ENCODE data around the gene ZFAND6.
"Not testable (repeated sequence)": the region's sequence is repeated elsewhere in the genome, so short reads cannot be mapped to it uniquely, and the experiment has no call there.

ZFAND6 gene

DNA sequence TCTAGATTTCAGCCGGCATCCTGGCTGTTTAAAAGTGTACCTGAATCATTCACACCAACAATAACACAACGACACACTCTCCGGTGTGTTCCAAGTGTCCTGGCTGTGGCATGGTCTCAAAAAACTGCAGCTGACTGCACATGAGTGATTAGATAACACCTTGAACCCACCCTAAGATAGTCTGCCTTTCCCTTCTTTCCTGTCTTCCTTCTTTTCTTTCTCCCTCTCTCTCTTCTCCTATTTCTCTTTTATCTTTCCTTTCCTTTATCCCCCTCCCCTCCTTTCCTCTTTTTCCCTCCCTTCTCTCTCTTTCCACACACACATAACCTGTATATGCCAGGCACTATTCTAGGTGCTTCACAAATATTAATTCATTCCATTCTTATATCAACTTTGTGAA lies 92.1 kb downstream of the ZFAND6 start:
- no peak for DNase-seq (ENCODE audit: low spot score)

DNA sequence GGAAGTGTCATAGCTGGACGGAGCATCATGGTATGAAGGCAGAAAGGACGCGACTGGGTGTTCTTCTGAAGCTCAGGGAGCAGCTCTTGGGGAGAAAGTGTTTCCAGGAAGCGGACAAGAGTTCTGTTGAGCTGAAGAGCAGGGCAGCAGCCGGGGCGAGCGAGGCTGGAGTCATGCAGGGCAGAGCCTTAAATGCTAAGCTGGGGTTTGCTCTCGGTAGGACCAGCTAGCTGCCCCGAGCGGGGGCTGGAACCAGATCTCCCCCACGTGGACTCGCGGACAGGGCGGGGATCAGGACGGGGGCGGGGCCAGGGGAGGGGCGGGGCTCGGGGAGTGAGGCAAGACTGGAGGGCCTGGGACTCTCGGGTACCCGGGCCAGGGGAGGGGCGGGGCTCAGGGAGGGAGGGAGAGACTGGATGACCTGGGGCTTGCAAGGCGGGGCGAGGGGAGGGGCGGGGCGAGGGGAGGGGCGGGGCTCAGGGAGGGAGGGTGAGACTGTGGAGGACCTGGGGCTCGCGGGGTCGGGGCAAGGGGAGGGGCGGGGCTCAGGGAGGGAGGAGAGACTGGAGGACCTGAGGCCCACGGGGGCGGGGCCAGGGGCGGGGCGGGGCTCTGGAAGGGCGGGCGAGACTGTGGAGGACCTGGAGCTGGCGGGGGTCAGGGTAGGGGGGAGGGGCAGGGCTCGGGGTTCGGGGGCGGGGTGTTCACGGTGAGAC lies 92.9 kb downstream of the ZFAND6 start:
- DNase-seq (ENCODE audit: low spot score): peak; percentile 88

DNA sequence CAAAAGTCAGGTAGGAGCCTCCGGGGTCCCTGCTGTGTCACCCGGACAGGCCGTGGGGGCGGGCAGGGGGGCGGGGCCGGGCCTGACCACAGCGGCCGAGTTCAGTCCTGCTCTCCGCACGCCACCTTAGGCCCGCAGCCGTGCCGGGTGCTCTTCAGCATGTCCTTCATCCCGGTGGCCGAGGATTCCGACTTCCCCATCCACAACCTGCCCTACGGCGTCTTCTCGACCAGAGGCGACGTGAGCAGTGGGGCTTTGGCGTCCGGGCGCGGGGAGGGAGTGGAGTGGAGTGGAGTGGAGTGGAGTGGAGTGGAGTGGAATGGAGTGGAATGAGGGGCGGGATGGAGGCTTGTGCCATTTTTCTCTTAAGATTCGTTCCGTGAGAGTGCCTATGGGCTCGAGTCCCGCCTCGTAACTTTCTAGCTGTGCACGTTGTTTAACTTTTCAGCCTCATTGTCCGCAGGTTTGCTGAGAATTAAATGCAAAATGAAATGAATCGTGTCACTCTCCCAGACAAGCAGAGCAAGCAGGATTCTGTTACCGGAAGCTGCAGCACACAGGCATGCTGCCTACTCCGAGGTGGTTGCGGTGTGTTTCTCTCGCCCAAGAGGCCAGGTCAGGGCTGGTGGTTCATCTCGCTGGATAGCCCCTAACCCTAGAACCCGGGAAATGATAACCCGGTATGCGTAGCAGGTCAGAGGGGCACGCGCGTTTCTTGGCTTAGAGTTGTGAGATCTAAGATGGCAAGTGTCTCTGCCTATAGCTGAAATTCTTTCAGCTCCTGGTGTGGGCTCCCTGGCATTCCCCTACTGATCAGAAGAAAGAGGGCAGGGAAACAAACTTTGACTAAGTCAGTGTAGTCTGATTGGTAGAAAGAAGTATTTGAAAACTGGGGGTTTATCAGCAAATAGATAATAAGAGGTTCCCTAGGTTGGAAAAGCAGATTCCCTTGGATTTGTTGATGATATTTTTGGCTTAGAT lies 93.7 kb downstream of the ZFAND6 start, which contains the start of gene FAH:
TSS of gene FAH (plus strand) at position 104 of the 981 bp plus-strand sequence. CDS start at position 160, 56 bp downstream.
- DNase-seq (ENCODE audit: low spot score): peak; percentile 23

DNA sequence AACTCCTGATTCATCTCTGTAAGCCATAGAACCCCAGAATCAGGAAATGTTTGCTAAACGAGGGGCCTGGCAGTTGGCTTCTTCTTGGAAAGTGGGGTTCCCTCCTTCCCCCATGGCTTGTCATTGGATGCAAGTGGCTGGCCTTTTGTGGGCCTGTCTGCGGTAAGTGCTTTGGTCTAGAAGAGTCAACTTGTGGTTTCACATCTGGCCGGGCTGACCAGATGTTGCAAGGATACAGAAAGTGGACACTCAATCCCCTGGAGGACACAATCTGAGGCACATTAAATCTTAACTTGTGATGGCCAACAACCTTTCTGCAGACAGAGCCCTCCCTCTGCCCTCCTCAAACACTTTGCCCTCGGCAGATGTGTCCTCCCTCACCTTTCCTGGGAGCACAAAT lies 94.4 kb downstream of the ZFAND6 start:
- DNase-seq (ENCODE audit: low spot score): no peak

DNA sequence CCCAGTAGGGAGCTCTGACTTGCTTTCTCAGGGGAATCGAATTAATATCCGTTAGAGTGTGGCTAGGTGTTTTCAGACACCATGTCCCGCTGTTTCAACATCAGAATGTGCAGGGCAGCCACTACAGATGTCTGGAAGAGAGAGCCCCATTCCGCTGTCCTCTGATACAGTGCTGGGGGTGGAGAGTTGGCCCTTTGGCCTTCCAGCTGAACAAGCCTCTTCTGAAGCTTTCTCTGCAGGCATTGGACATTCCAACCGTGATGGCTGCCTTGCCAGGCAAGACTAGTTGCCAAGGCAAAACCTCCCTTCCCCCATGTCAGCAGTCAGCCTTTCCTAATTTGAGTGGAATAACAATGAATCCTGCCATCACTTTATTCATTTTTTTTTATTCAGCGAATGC lies 94.9 kb downstream of the ZFAND6 start:
- no peak for DNase-seq (ENCODE audit: low spot score)

DNA sequence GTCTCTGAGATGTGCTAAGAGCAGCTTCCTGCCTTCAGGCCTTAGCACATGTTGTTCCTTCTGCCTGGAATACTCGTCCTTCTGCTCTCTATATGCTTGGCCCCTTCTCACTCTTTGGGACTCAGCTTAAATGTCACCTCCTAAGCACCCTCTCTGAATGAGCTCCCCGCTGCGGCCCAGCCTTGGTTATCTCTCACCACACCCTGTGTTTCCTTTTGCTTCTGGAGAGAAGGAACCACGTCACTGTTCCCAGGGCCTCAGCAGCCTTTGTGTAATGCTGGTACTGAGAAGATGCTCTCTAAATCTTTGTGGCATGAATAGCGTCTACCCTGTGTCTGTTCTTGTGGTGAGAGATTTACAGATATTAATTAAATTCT lies 95.5 kb downstream of the ZFAND6 start:
- DNase-seq (ENCODE audit: low spot score): no peak

DNA sequence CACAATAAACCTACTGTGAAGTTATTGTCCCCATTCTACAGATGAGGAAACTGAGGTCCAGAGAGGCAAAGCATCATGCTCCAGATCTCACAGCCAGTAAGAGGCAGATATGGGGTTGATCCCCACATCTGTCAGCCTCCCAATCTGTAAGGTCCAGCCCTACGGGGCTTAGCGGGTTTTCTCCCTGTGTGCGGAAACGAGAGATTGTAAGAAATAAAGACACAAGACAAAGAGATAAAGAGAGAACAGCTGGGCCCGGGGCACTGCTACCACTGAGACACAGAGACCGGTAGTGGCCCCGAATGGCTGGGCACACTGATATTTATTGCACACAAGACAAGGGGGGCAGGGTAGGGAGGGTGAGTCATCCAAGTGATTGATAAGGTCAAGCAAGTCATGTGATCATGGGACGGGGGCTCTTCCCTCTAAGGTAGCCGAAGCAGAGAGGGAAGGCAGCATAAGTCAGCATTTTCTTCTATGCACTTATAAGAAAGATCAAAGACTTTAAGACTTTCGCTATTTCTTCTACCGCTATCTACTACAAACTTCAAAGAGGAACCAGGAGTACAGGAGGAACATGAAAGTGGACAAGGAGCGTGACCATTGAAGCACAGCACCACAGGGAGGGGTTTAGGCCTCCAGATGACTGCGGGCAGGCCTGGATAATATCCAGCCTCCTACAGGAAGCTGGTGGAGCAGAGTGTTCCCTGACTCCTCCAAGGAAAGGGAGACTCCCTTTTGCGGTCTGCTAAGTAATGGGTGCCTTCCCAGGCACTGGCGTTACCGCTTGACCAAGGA lies 96.1 kb downstream of the ZFAND6 start:
- DNase-seq (ENCODE audit: low spot score): not testable (repeated sequence)

DNA sequence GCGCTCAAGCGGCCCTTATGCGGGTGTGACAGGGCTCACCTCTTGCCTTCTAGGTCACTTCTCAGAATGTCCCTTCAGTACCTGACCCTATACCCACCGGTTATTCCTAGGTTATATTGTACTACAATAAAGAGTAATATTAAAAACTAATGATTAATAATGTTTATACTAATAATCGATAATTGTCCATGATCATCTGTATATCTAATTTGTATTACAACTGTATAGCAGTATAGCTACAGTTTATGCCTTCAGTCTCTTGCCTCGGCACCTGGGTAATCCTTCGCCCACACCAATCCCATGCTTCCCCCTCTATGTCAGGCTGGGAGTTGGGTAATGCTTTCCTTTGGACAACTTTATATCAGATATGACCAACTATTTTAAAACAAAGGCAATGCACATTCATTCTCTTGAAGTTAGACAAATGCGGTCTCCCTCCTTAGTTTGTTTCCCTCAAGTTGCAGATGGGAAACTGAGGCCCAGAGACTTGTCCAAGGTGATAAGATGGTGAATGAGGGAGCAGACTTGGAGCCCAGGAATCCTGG lies 96.8 kb downstream of the ZFAND6 start:
- no peak for DNase-seq (ENCODE audit: low spot score)

DNA sequence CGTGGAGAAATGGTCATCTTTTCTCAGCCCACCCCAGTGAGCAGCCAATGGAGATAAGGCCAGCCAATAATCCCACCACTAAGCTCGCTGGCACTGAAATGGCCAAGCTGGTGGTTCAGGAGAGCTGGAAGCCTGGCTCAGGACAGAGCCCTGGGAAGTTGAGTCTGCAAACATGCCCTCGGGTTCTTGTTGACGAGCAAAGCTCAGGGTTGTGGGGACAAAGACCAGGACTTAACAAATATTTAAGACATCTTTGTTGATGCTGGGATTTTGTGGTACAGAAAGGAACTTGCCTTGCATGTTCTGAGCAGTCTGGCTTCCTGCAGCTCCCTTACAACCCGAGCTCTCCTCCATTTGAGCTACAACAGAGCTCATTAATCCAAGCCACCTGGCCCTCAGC lies 97.7 kb downstream of the ZFAND6 start:
- no peak for DNase-seq (ENCODE audit: low spot score)

DNA sequence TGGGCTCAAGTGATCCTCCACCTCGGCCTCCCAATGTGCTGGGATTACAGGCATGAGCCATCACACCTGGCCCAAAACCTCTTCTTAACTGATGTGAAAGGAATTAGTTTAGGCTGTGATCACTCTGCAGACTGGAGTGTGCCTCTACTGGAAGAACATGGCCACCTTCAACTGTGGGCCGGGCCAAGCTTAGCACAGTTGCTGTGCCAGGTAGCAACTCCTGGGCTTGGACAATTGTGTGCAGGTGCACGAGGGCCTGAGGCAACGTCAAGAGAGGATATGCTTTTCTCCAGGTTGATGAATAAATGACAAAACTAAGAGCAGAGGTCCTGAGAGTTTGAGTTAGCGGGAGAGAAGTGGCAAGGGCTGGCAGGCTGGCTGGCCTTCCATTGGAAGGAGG lies 99.8 kb downstream of the ZFAND6 start:
- DNase-seq (ENCODE audit: low spot score): no peak

DNA sequence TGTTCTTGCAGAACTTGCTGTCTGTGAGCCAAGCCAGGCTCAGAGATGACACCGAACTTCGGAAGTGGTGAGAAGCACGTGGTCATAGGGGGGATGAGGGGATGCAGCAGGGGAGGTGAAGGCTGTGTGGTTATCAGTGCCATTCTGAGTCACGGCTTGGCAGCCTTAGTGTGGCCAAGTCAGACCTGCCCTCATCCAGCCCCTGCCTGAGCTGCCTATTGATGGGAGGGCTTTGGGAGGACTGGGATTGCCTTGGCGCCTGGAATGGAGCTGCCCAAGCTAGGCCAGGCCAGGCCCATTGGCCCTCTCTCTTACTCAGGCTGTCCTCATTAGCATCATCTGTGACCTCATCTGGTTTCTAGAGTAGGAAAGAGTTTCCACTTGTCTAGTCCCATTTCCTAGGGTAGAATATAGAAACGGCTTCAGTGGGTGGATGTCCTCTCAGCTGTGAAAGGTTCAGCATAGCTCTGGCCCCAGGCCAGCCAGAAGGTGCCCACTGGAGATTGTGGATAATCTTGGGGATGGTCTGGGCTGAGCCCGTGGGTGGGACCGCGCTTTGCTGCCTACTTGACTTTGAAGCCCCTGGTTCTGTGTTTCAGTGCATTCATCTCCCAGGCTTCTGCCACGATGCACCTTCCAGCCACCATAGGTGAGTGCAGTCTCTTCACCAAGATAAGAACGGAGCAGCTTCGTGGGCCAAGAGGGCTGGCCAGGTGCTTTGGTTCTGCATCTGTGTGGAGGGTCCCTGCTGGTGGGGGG lies 100.5 kb downstream of the ZFAND6 start:
- DNase-seq (ENCODE audit: low spot score): no peak

DNA sequence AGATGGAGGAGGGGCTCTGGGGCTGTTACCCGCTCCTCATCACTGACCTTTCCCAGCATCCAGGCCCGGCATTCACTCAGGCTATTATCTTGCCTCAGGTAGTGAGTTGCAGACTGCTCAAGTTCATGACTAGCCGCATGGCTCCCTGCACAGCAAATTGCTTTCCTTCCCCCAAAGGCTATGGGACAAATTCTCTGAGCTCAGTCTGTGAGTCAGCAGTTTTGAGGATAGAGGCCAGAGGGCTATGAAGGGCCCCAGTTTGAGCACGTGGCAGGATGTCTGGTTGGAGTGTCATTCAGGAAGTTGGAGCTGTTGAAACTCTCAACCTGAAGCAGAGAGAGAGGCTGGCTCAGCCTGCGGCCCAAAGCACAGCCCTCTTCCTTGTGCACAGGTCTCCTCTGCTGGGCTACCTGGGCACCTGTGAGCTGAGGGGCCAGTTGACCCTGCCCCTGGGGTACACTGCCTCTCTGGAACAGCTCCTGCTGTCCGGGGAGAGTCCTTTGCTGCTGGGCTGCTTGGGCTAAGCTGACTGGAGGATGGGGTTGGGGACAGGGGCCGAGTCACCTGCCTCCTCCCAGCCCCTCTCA lies 101.2 kb downstream of the ZFAND6 start:
- DNase-seq (ENCODE audit: low spot score): no peak

DNA sequence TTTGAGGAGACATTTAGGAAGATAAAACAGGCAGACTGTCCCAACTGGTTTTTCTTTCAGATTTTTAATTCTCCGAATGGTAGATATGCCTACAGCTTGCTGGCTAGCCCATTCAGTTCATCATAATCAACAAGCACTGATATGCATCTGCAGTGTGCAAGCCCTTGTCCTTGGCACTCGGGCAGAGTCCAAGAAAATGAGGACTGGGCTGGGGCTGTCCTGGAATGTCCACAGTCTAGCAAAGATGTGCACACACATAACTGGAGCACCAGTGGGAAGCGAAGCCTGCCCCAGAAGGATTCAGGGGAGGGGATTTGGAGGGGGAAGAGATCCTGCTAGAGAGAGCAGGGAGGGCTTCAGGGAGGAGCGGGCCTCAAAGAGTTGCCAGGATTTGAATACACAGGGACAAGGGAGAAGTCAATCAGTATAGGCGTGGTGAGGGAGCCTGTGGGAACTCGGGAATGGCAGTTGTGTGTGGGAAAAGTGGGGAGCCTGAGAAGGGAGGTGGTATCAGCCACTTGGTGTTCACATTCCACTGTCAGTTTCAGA lies 102.1 kb downstream of the ZFAND6 start:
- no peak for DNase-seq (ENCODE audit: low spot score)

DNA sequence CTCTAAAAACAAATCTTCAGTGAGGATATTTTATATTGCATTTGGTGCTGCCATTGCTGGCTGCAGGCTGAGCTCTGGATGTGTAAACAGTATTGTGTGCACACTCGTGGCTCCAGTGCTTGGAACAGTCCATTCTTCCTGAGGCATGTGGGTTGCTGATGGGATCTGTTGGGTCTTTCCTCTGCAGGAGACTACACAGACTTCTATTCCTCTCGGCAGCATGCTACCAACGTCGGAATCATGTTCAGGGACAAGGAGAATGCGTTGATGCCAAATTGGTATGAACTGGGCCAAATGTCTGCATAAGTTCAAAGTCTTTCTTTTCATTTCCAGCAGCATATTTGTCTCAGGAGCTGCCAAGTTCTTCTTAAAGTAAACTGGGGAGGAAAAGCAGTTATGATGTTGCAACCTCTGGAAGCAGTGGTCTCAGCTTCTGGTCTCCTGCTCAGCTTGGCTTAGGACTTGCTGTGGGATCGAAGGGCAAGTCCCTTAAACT lies 102.6 kb downstream of the ZFAND6 start:
- DNase-seq (ENCODE audit: low spot score): no peak

DNA sequence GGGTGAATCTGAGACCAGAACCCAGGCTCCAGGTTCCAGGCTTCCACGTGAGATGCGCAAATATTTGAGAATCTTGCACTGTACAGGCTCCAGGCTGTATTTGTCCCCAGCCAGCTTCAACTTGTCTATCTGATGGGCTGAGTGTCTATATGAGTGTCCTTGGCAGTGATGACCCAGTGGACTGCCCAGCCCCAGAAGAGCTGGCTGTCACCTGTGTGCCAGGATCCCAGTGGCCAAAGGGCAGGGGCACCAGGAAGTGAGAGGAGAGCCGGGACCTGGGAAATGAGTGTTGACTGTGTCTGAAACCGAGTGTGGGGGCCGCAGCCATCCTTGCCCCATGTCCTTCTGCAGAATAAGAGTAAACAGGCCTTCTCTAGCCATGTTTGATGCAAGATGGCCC lies 103.7 kb downstream of the ZFAND6 start:
- DNase-seq (ENCODE audit: low spot score): no peak

DNA sequence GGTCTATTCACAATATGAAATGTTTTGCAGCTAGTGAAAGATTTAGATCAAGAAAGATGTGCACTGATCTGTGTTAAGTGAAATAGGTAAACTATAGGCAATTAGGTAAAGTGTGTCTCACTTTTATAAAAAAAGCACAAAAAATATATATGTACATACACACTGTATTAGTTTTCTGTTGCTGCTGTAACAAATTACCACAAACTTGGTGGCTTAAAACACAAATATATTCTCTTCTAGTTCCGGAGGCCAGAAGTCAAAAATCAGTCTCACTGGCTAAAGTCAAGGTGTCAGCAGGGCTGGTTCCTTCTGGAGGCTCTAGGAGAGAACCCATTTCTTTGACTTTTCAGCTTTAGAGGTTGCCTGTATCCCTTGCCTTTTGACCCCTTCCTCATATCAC lies 104.4 kb downstream of the ZFAND6 start:
- DNase-seq (ENCODE audit: low spot score): no peak

DNA sequence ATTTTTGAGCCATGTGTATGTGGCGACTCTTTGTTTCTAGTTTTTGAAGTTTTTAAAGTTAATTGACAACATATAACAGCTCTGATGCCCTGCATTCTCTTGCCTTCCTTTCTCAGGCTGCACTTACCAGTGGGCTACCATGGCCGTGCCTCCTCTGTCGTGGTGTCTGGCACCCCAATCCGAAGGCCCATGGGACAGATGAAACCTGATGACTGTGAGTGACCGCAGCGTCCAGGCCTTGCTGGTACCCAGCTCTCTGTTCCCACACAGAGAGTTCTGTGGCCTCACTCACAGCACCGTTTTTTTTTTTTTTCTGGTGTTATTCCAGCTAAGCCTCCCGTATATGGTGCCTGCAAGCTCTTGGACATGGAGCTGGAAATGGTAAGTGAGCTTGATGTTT lies 108.5 kb downstream of the ZFAND6 start:
- no peak for DNase-seq (ENCODE audit: low spot score)

DNA sequence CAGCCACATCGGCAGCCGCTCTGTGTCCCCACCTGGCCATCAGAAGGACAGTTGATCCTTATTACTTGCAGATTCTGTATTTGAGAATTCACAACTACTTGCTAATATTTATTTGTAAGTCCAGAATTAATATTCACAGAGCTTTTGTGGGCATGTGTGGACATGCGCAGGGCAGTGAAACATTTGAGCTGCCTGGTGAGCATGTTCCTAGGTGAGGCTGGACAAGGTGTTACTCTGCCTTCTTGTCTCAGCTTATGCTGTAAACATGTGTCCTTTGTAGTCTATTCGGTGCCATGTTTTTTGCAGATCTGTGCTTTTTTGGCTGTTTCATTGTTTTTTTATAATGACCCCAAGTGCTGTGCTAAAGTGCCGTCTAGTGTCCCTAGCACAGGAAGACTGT lies 108.9 kb downstream of the ZFAND6 start:
- no peak for DNase-seq (ENCODE audit: low spot score)

DNA sequence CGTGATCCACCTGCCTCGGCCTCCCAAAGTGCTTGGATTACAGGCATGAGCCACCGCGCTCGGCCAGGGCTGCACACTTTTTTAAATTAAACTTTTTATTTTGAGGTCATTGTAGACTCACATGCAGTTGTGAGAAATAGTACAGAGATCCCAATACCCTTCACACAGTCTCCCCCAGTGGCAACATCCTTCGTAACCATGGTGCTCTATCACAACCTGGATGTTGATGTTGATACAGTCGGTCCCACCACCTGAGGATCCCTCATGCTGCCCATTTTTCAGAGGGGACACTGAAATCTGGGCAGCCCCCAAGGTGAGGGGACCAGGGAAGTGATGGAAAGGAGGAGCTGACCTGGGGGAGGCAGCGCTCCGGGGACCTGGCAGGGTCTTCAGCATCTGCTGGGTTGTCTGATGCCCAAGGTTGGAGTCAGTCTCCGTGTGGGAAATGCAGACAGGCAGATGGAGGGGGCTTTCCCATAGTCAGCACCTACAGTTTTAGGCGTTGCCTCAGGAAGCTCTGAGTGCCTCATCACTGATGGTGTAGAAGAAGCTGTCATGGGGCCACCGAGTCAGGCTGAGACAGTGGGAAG lies 110.4 kb downstream of the ZFAND6 start:
- no peak for DNase-seq (ENCODE audit: low spot score)

DNA sequence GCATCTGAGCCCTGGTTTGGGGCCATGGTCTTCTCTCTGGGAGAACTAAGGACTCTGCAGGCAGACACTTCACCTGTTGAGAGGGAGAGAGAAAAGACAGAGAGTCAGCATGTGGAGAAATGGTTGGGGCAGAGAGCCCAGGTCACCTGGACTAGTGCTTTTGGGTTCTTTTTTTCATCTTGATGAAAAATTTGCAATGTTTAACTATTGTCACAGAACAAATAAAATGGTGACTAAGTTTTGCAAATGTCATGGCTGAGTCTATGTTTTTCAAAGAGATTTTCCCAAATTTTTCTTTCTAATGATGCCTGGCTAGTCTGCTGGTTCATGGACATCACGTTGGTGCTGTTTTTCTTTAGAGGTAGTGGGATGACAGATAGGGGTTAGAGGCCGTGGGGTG lies 111.1 kb downstream of the ZFAND6 start:
- no peak for DNase-seq (ENCODE audit: low spot score)

Measured in LoVo (cell line).